Activated CD4-positive, alpha-beta T cell treated with anti-CD3 and anti-CD28 coated beads for 36 hours (primary cell): ENCODE measurements around the gene MTRFR. TPM values are rescaled to one million over a fixed set of nuclear protein-coding genes. Genes with fewer than 3 reads are reported as not detected.

ENCODE experiments used
- ATAC-seq: fragments of 200-7000 bp; cut with Tn5 transposase; one replicate; pipeline ENCODE4 v1.10.0; 2021; ENCODE audit warnings: mild to moderate bottlenecking, moderate library complexity
- CTCF ChIA-PET: fragments of 350-600 bp; sonication (Branson Sonifier 250); formaldehyde crosslinking; loops from one replicate; lab custom pipeline; 2021; ENCODE audit warnings: antibody characterized with exemption; lab: Charles Lee
- POLR2A ChIA-PET: fragments of 350-600 bp; sonication (Branson Sonifier 250); formaldehyde crosslinking; loops from one replicate; lab custom pipeline; 2021; ENCODE audit warnings: antibody characterized with exemption, inconsistent platforms; lab: Charles Lee
- DNase-seq: peaks from one replicate; pipeline ENCODE4 v3.0.0-alpha.2; 2020
- H3K27ac Mint-ChIP-seq: one replicate; pipeline ENCODE4 v1.8.0; 2021; ENCODE audit warnings: mixed read lengths
- H3K27me3 Mint-ChIP-seq: one replicate; pipeline ENCODE4 v1.8.0; 2021; ENCODE audit warnings: mixed read lengths
- H3K36me3 Mint-ChIP-seq: one replicate; pipeline ENCODE4 v1.8.0; 2021; ENCODE audit warnings: low read depth, mixed read lengths
- H3K4me1 Mint-ChIP-seq: one replicate; pipeline ENCODE4 v1.8.0; 2021; ENCODE audit warnings: mixed read lengths
- H3K4me3 Mint-ChIP-seq: one replicate; pipeline ENCODE4 v1.8.0; 2021; ENCODE audit warnings: mild to moderate bottlenecking, moderate library complexity, mixed read lengths
- H3K9me3 Mint-ChIP-seq: one replicate; pipeline ENCODE4 v1.8.0; 2021; ENCODE audit warnings: low read depth, mixed read lengths
- intact Hi-C, 2 experiments: fragments of 100-400 bp; cut with DNase I in 1 of 2; cut with micrococcal nuclease in 1 of 2; formaldehyde crosslinking; loops; one replicate each; pipeline versions ENCODE4 v1.14.2 to v1.15.1; 2022 to 2024; cut with DNase I, micrococcal nuclease
- total RNA-seq, 2 experiments: library from RNA; stranded (reverse); gene quantifications; one replicate each; pipeline ENCODE4 v1.2.3, GENCODE V29; 2021

MTRFR gene
- total RNA-seq, 2 experiments from 2014 or later = 31.1 to 34.7 TPM

DNA sequence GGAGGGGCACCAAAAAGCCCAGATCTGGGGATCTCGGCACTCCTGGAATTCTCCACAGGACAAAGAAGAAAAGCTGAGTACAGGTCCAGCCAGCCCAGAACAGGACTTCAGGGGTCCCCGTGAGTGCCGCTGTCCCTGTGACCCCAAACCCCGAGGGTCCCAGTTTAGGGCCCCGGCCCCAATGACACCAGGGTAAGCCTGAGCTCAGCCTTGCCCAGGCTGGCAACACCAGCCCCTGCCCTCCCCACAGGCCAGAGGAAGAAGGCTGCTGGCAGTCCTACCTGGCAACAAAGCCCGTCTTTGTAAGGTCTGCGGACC is 36.6 kb downstream of the MTRFR start:
- H3K27ac Mint-ChIP-seq = peak overlapping the region; percentile 88
- intact Hi-C loops = loop anchor here in 1 of 2 experiments (1.0 to 2.0 kb wide), 2 partner anchors 188 to 363 kb away; partner anchors contain the start of genes EIF2B1, GTF2H3 and SNRNP35
- H3K27me3 Mint-ChIP-seq = no peaks in the 10 kb centered on the region
- ATAC-seq = no peak
- H3K4me3 Mint-ChIP-seq = peak overlapping the region; percentile 86
- H3K4me1 Mint-ChIP-seq = peaks cover 23% of the 10 kb centered on the region
- no peaks in the 10 kb centered on the region for H3K9me3 Mint-ChIP-seq
- POLR2A ChIA-PET = interaction anchor here (2.5 kb wide), 1 partner anchor 37 kb away, joined by 8 read pairs; the partner anchor contains the start of genes MPHOSPH9 and MTRFR
- CTCF ChIA-PET = interaction anchor here (0.5 to 4.0 kb wide), 10 partner anchors 13 to 312 kb away, joined by 3 to 16 read pairs (median 4); partner anchors contain the start of genes MPHOSPH9 and MTRFR
- peaks cover under 1% of the 10 kb centered on the region for H3K36me3 Mint-ChIP-seq
- DNase-seq = no peak

DNA sequence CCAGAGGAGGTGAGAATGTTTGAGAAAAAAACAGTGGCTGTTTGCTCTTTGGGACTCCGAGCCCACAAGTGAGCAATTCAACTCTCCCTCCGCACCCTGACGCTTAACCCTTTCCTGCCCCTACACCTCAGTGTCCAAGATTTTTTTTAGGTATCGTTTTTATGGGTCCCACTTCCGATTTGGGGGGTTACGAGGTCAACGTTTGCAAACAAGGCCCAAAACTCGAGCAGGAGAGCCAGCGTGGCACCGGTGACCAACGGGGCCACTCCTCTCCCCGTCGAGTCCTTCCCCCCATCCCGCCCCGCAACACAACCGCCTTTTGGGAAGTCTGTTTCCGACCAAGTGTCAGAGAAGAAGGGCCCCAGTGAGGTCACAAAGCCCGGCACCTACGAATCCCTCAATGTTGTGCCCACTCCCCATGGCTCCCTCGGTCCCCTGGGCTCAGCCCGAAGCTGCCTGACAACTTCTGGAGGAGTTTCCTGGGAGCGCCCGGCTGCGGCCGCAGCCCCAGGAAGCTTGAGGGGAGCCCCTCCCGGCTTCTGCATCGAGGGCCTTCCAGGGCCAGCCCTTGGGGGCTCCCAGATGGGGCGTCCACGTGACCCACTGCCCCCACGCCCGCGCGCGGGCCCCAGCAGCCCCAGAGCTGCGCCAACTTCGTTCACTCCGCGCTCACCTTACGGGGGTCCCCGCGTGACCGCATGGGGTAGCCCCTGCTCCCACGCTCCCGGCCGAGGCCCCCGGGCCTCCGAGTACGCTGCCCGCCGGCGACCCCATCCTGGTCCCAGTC is 37.2 kb downstream of the MTRFR start:
- intact Hi-C loops = loop anchor here in 1 of 2 experiments (2.0 kb wide), 1 partner anchor 362 kb away; the partner anchor contains the start of genes EIF2B1 and GTF2H3

DNA sequence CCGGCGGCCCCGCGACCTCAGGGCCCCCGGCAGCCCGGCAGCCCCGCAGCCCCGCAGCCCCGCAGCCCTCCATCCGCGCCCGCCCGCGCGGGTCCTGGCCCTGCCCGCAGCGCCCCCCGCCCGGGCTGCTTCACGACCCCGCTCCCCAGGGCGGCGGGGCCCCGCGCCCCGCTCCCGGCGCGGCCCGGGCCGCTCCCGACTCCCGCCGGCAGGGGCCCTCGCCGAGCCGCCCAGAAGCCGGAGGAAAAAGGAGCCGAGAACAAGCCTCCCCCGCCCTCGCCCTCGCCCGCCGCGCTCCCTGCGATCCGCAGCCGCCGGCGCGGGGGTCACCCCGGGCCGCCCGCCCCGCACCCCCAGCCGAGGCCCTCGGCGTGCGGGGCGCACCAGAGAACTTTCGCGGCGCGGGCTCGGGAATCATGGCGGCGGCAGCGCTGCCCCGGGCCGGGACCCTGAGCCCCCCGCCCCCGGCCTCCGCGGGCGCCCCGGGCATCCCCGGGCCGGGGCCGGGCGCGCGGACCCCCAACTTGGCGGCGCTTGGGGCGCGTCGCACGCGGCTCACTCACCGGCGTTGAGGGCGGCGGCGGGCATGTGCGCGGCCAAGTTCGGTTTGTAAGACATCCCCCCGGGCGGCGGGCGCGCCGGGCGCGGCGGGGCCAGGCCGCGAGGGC is 37.9 kb downstream of the MTRFR start:
- DNase-seq = peak; percentile 90
- H3K9me3 Mint-ChIP-seq = no peaks in the 10 kb centered on the region
- ChIA-PET POLR2A (interaction anchor here (0.6 kb wide), 1 partner anchor 236 kb away, joined by 3 read pairs; no protein-coding TSS in a partner anchor), CTCF (interaction anchor here (0.6 to 4.0 kb wide), 3 partner anchors 9 to 83 kb away, joined by 3 to 16 read pairs (median 4); partner anchors contain the start of genes MPHOSPH9 and MTRFR)
- no peaks in the 10 kb centered on the region for H3K27me3 Mint-ChIP-seq
- peak overlapping the region; percentile 86 for H3K4me3 Mint-ChIP-seq
- intact Hi-C loops = loop anchor here in 1 of 2 experiments (1.0 to 2.0 kb wide), 8 partner anchors 94 to 400 kb away; partner anchors contain the start of genes DDX55, EIF2B1, GTF2H3 and TCTN2
- H3K36me3 Mint-ChIP-seq = no peaks in the 10 kb centered on the region
- peaks cover 23% of the 10 kb centered on the region for H3K4me1 Mint-ChIP-seq
- ATAC-seq = peak; percentile 75
- H3K27ac Mint-ChIP-seq = no peak overlapping the region

More for the DNA sequence above, 37.2 kb downstream of the MTRFR start:
- CTCF ChIA-PET = interaction anchor here (0.6 to 4.0 kb wide), 7 partner anchors 10 to 227 kb away, joined by 3 to 16 read pairs (median 4); partner anchors contain the start of genes MPHOSPH9 and MTRFR
- Mint-ChIP-seq H3K9me3 (no peaks in the 10 kb centered on the region), H3K27me3 (no peaks in the 10 kb centered on the region), H3K4me1 (peaks cover 23% of the 10 kb centered on the region), H3K36me3 (no peaks in the 10 kb centered on the region), H3K4me3 (peak overlapping the region; percentile 86), H3K27ac (peak overlapping the region; percentile 88)
- POLR2A ChIA-PET = interaction anchor here (0.6 to 2.5 kb wide), 2 partner anchors 38 to 237 kb away, joined by 3 to 8 read pairs; partner anchors contain the start of genes MPHOSPH9 and MTRFR
- DNase-seq (peak; percentile 44), ATAC-seq (no peak)

DNA sequence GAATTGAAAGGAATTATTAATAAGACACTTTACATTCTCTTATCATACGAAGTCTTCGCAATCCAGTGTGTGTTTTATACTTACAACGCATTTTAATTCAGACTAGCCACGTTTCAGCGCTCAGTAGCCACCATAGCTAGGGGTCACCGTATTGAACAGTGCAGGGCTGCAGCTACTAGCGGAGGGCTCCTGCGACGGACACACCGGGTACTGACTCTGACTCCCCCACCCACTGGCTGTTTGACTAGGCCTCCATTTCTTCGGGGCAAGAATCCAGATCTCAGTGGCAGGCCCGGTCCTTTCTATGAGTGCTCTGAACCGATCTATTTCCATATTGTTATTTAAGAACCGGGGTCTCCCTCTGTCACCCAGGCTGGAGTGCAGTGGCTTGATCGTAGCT is 39.9 kb downstream of the MTRFR start:
- Mint-ChIP-seq H3K4me3 (peak overlapping the region; percentile 42), H3K27me3 (no peaks in the 10 kb centered on the region), H3K27ac (no peak overlapping the region), H3K36me3 (no peaks in the 10 kb centered on the region), H3K4me1 (peaks cover 24% of the 10 kb centered on the region), H3K9me3 (no peaks in the 10 kb centered on the region)
- POLR2A ChIA-PET = no interaction called here
- CTCF ChIA-PET = no interaction called here
- DNase-seq (no peak), ATAC-seq (no peak)
- intact Hi-C loops = no loop called here

DNA sequence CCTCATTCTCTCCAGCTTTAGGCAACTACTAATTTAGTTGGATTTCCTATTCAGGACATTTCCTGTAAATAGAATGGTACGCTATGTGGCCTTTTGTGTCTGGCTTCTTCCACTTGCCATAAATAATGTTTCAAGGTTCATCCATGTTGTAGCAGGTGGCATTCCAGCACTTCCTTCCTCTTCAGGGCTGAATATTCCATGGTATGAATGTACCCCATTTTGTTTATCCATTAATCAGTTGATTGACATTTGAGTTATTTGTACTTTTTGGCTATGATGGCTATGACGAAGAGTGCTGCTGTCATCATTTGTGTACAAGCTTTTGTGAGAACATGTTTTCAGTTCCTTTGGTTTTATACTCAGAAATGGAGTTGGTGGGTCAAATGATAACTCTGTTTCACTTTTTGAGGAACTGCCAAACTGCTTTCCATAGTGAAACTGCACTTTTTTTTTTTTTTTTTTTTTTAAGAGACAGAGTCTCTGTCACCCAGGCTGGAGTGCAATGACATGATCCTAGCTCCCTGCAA is 44.9 kb downstream of the MTRFR start:
- DNase-seq = peak; percentile 48
- CTCF ChIA-PET = interaction anchor here (0.8 to 1.9 kb wide), 4 partner anchors 41 to 141 kb away, joined by 3 to 7 read pairs (median 6); no protein-coding TSS in a partner anchor
- Mint-ChIP-seq H3K27ac (peak overlapping the region; percentile 79), H3K9me3 (no peaks in the 10 kb centered on the region), H3K4me3 (no peak overlapping the region), H3K36me3 (no peaks in the 10 kb centered on the region), H3K27me3 (no peaks in the 10 kb centered on the region), H3K4me1 (peaks cover 6% of the 10 kb centered on the region)
- intact Hi-C loops = no loop called here
- POLR2A ChIA-PET = interaction anchor here (0.6 to 1.2 kb wide), 10 partner anchors 55 to 671 kb away, joined by 3 to 12 read pairs (median 4); no protein-coding TSS in a partner anchor
- ATAC-seq = peak; percentile 93

DNA sequence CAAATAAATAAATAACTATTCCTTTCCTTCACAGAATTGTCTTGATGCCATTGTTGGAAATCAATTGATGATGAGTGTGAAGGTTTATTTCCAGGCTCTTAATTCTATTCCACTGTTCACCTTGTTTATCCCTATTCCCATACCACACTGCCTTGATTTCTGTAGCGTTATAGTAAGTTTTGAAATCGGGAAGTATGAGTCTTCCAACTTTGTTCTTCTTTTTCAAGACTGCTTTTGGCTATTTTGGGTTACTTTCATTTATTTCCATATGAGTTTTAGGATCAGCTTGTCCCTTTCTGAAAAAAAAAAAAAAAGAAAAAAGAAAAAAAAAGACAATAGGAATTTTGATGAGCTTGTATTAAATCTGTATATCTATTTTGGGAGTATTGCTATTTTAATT is 47.7 kb downstream of the MTRFR start:
- intact Hi-C loops = no loop called here
- CTCF ChIA-PET = interaction anchor here (0.6 kb wide), 1 partner anchor 357 kb away, joined by 3 read pairs; no protein-coding TSS in a partner anchor
- no peaks in the 10 kb centered on the region for H3K27me3 Mint-ChIP-seq
- peaks cover 6% of the 10 kb centered on the region for H3K4me1 Mint-ChIP-seq
- DNase-seq = no peak
- no peak for ATAC-seq
- H3K9me3 Mint-ChIP-seq = no peaks in the 10 kb centered on the region
- POLR2A ChIA-PET = interaction anchor here (0.8 kb wide), 1 partner anchor 64 kb away, joined by 3 read pairs; no protein-coding TSS in a partner anchor
- no peaks in the 10 kb centered on the region for H3K36me3 Mint-ChIP-seq
- H3K27ac Mint-ChIP-seq = no peak overlapping the region
- H3K4me3 Mint-ChIP-seq = no peak overlapping the region

DNA sequence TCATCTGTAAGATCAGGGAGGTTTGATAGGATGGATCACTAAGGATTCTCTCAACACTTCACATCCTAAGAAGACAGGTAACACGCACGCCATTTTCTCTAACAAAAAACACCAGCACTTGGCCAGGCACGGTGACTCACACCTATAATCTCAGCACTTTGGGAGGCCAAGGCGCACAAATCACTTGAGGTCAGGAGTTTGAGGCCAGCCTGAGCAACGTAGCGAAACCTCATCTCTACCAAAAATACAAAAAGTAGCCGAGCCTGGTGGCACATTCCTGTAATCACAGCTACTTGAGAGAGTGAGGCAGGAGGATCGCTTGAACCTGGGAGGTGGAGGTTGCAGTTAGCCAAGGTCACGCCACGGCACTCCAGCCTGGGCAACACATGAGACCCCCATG is 48.9 kb downstream of the MTRFR start:
- DNase-seq = no peak
- H3K4me3 Mint-ChIP-seq = no peak overlapping the region
- intact Hi-C loops = no loop called here
- no peaks in the 10 kb centered on the region for H3K9me3 Mint-ChIP-seq
- H3K27me3 Mint-ChIP-seq = no peaks in the 10 kb centered on the region
- no peaks in the 10 kb centered on the region for H3K36me3 Mint-ChIP-seq
- no peak for ATAC-seq
- H3K4me1 Mint-ChIP-seq = peaks cover 6% of the 10 kb centered on the region
- POLR2A ChIA-PET = no interaction called here
- CTCF ChIA-PET = no interaction called here
- H3K27ac Mint-ChIP-seq = no peak overlapping the region

DNA sequence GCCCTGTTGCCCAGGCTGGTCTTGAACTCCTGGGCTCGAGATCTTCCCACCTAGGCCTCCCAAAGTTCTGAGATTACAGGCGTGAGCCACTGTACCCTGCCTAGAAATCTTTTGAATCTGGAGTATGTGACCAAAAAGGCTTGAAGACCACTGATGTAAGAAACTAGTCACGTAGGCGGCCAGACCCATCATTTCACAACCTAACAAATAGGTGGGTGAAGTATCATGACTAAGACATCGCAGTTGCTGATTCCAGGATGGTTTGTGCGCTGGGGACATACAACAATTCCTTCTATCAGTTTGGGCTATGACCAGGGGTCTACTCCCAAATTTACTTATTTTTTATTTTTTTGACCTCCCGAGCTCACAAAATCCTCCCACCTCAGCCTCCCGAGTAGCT is 50.2 kb downstream of the MTRFR start:
- Mint-ChIP-seq H3K36me3 (no peaks in the 10 kb centered on the region), H3K27me3 (no peaks in the 10 kb centered on the region), H3K4me1 (peaks cover under 1% of the 10 kb centered on the region), H3K4me3 (no peak overlapping the region), H3K9me3 (no peaks in the 10 kb centered on the region), H3K27ac (no peak overlapping the region)
- ChIA-PET CTCF (interaction anchor here (0.8 kb wide), 1 partner anchor 22 kb away, joined by 3 read pairs; no protein-coding TSS in a partner anchor), POLR2A (no interaction called here)
- no peak for ATAC-seq
- intact Hi-C loops = no loop called here
- DNase-seq = no peak

DNA sequence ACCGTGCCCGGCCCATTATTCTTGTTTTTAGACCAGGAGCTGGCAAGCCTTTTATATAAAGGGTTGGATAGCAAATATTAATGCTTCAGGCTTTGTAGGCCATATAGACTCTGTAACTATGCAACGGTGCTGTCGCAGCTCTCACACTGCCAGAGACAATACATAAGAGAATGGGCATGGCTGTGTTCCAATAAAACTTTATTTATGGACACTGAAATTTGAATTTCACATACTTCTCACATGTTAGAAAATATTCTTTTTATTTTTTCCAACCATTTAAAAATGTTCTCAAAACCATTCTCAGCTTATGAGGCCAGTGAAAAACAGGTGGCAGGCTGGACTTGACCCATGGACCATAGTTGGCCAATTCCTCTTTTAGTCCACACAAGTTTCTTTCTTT is 51.4 kb downstream of the MTRFR start:
- H3K4me3 Mint-ChIP-seq = no peak overlapping the region
- no peak for DNase-seq
- ChIA-PET CTCF (interaction anchor here (0.6 to 1.4 kb wide), 3 partner anchors 10 to 72 kb away, joined by 3 to 4 read pairs (median 3); no protein-coding TSS in a partner anchor), POLR2A (interaction anchor here (0.6 kb wide), 1 partner anchor 28 kb away, joined by 3 read pairs; no protein-coding TSS in a partner anchor)
- H3K36me3 Mint-ChIP-seq = peaks cover 2% of the 10 kb centered on the region
- no peaks in the 10 kb centered on the region for H3K9me3 Mint-ChIP-seq
- H3K4me1 Mint-ChIP-seq = no peaks in the 10 kb centered on the region
- H3K27me3 Mint-ChIP-seq = no peaks in the 10 kb centered on the region
- intact Hi-C loops = no loop called here
- no peak for ATAC-seq
- no peak overlapping the region for H3K27ac Mint-ChIP-seq

DNA sequence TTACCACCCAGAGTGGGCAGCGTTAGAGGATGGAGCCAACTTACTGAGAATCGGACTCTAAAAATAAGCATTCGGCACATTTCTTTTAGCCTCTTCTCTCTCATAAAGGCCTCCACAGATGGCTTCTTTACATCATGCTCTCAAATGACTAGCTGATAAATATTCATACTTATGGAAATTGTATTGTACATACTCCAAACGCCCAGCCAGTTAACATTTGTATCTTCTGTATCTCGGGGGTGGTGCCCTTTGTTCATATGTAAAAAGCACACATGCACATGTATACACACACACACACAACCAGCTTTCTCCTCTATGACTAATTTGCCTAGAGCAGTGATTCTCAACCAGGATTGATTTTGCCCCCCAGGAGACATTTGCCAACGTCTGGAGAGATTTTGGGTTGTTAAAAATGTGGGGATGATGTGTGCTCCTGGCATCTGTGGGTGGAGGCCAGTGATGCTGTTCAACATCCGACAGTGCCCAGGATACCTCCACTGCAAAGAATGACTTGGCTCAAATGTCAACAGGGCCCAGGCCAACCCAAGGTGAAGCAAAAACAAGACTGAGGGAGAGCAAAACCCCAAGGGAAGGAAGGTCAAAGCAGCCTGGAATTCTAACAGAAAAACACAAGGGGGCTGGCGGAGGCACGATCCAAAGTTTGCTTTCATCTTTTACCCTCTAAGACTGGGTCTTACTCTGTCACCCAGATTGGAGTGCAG is 53.6 kb downstream of the MTRFR start:
- no peak for ATAC-seq
- intact Hi-C loops = no loop called here
- Mint-ChIP-seq H3K4me3 (no peak overlapping the region), H3K27me3 (no peaks in the 10 kb centered on the region), H3K9me3 (no peaks in the 10 kb centered on the region), H3K27ac (no peak overlapping the region), H3K4me1 (no peaks in the 10 kb centered on the region), H3K36me3 (peaks cover 8% of the 10 kb centered on the region)
- no peak for DNase-seq
- POLR2A ChIA-PET = no interaction called here
- CTCF ChIA-PET = no interaction called here
